ENCODE data around the gene ANKFN1. TPM values are rescaled to one million over a fixed set of nuclear protein-coding genes. Genes with fewer than 3 reads are reported as not detected.
A peak's percentile ranks its signal among the peaks of the same experiment; 100 is the strongest.

ANKFN1 gene
- polyA plus RNA-seq, 5 donors: 0.47 to 1.1 (median 0.70) TPM

GRCh38 chr17:56434610-56435009, 281.3 kb downstream of the ANKFN1 start:
- DNase-seq: no peak

DNA sequence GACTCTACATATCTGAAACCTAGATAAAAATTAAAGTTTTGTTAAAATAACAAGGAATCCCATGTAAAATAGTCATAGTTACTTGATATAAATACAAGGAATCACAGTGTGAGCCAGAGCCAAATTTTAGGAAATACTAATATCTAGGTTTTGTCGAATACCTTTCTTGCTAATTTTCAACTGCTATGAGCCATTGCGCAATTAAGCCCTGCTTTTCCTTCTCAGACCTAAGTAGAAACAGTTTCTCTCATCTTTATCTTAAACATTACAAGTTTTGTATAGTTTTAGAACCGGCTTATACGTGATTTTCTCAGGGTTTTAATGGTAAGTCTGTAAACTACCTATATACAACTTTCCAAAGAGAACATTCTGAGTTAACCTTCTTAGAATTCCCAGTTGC, 282.9 kb downstream of the ANKFN1 start:
- no peak for DNase-seq

- no peak for DNase-seq
These were observed 287.1 kb downstream of the ANKFN1 start for GRCh38 chr17:56440419-56440818.

GRCh38 chr17:56441308-56441707, 288.0 kb downstream of the ANKFN1 start:
- no peak for DNase-seq

- no peak for DNase-seq
These were observed 292.6 kb downstream of the ANKFN1 start for GRCh38 chr17:56445692-56446411.

- no peak for DNase-seq
These were observed 293.9 kb downstream of the ANKFN1 start for GRCh38 chr17:56447171-56447570.

DNA sequence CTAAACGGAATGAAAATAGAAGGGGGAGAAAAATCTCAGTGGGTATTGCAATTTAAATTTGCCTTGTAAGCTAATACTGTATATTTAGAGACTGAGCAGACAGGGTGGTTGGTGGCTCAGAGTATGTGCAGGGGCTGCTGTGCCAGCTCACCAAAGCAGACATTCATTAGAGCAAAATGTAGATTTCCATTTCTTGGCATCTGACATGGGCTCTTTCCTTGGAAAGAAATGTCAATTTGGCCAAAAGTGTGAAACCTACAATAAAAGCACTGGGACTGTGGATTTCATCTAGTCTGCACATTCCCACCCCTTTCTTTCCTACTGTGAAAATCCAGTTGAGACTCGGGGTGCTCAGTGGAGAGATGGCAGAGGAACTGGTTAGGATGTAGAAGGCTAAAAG, 295.1 kb downstream of the ANKFN1 start:
- no peak for DNase-seq

DNA sequence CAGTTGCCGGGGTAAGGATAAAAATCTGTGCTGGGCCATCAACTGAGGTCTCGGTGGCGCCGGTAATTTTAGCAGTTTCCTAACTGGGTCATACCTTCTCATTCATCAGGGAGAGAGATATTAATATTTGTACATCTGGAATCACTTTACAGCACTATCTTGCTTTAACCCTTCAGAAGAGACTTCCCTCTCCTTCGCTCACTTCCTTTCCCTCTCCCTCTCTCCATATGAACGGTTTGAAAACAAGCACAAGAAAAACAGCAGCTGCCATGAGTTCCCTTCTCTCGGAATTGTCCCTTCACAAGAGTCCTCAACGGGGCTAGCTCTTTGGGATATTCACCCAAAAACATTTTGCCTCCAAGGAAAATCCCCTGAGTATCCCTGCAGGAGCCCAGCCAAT, 295.9 kb downstream of the ANKFN1 start:
- no peak for DNase-seq

DNA sequence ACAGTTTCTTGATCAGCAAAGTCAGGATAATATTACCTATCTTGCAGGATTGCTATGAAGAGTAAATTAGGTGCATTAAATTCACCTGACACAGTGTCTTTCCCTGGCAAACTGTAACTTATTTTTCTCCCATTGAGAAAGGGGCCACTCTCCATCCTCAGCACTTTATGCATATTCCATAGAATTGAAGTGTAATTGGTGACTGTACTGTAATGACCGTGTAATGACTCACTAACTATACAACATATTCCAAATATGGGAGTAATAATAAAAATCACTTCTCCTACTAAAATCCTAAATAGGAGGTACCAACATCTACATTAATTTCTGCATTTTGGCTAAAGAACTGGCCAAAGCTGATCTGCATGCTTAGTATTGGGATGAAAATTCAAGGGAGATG, 298.4 kb downstream of the ANKFN1 start:
- DNase-seq: no peak

DNA sequence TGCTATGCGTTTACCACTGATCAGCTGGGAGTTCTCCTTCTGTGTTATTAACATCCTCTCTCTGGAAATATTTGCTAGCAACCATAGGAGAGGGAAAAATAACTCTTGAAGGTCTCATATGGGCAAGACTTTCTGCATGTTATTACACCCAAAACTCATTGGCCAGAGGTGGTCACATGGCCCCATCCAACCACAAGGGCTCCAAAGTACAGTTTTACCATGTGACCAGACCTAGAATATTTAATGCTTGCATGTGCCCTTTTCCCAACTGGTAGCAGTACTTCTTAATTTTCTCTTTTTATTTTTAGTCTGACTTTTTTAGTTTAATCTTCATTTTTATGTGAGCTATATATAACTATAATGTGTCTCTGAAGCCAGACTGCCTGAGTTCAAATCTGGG, 299.2 kb downstream of the ANKFN1 start:
- no peak for DNase-seq

DNA sequence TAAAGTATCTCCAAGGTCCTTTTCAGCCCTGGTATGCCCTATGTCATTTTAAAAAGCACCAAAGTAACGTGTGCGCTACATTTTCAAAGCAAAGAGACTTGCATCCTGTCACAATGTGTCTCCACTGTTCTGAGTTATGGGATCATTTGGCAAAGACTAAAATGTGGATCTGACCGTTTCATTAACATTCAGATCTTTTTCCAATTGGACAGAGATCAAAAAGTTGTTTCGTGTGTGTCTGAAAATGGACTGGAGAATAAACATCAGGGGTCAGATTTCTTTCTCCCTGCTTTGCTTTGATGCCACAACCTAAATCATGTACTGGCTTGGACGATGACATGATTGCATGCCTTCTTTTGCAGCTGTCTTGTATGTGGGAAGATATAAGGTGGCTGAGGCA, 304.2 kb downstream of the ANKFN1 start:
- no peak for DNase-seq

- DNase-seq: no peak
These were observed 312.6 kb downstream of the ANKFN1 start for GRCh38 chr17:56465886-56466285.

DNA sequence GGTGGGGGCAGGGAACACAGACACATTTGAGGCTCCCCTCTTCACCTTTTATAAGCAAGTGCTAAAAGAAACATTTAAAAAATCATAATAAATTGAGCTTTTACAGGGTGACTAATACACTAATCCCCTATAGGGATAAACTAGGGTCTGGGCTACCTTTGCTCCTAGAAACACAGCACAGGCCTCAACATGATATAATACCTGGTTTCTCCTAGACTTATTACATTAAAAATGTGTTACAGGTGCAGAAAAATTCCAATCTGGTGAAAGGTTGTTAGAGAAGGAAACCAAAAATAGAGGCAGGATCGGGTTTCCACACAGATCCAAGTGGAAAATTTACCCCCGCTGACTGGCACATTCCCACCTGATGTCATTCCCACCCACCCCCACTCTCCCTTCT, 315.6 kb downstream of the ANKFN1 start:
- no peak for DNase-seq

DNA sequence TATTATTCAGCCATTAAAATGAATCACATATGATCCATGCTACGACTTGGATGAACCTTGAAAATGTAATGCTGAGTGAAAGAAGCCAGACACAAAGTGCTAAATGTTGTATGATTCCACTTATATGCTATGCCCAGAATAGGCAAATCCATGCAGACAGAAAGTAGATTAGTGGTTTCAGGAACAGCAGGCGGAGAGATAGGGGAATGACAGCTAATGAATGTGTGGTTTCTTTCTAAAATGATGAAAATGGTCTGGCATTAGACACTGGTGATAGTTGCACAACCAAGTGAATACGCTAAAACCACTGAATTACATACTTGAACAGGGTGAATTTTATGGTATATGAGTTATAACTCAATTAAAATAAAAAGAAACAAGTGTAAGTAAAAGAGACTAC, 318.4 kb downstream of the ANKFN1 start:
- no peak for DNase-seq

GRCh38 chr17:56475116-56475515, 321.8 kb downstream of the ANKFN1 start:
- no peak for DNase-seq

GRCh38 chr17:56478836-56479447, 325.7 kb downstream of the ANKFN1 start:
- DNase-seq: no peak

DNA sequence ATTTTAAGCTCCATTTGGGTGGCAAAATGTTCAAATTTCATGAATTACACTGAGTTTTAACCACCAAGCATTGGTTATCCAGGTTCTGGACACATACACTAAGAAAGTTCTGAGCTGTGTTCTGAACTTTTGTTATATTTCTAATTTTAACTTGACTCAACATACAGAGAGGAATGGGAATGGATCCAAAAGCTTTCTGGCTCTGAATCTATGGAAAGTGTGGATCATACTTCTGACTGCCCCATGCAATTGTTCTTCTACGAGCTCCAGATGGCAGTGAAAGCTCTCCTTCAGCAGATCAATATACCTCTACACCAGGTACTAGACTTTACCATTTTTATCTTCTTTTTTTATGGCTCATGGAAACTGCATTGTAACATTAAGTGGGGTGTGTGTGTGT, 327.2 kb downstream of the ANKFN1 start:
- DNase-seq: no peak

- no peak for DNase-seq
These were observed 328.4 kb downstream of the ANKFN1 start for GRCh38 chr17:56481659-56482058.

- DNase-seq: peak in 1 of 2 donors; percentile 16
These were observed 329.0 kb downstream of the ANKFN1 start for GRCh38 chr17:56482229-56482628.

GRCh38 chr17:56486732-56487131, 333.5 kb downstream of the ANKFN1 start:
- no peak for DNase-seq

- DNase-seq: no peak
These were observed 335.5 kb downstream of the ANKFN1 start for GRCh38 chr17:56488800-56489199.

DNA sequence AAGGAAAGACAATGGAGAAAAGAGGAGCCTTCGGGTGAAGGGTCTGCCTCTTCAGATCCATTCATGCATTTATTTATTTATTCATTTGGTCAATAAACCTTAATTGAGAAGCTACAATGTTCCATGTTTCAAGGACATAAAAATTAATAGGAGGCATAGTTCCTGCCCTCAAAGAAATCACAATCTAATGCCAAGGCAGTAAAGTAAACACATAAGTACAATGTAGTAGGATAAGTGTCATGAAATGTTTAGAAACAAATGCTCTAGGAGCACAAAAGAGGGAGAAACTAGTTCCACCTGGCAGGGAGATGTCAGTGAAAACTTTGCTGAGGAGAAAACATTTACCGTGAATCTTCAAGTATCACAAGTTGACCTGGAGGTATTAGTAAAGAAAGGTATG, 336.7 kb downstream of the ANKFN1 start:
- no peak for DNase-seq

DNA sequence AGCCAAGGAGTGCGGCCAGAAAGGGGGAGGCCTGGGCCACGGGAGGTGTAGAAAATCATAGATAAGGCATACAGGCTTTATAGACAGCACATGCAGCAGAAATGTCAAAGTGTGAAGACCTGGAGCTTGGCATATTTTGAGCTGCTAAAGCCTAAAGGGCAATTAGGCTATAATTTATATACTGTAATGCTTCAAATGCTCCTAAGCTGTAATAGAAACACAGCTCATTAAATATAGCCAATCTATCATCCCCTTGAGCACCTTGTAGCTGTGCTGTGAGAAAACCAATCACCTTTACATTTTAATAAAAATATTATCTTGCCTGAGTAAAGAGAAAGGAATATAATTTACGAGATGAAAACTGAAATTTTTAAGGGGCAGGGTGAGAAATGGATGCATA, 342.3 kb downstream of the ANKFN1 start:
- no peak for DNase-seq

GRCh38 chr17:56497132-56497531, 343.9 kb downstream of the ANKFN1 start:
- no peak for DNase-seq
